Stimulated activated CD8-positive, alpha-beta memory T cell treated with anti-CD3 and anti-CD28 coated beads, Interleukin-7, amount 100 ng/mL, for 1 hour (primary cell): ENCODE results near the gene PROX1.

Experiments
- DNase-seq, 2 donors: peaks; one replicate each; pipeline ENCODE4 v3.0.0-alpha.2; 2020; ENCODE audit warnings: low read depth in 2 of 2

Gene PROX1

GRCh38 chr1:213979751-213980586 is 7.8 kb upstream of the PROX1 start:
- DNase-seq = no peak

GRCh38 chr1:213980906-213981305 is 6.9 kb upstream of the PROX1 start:
- DNase-seq = no peak

- DNase-seq = no peak
Measured at GRCh38 chr1:213982289-213982671, 5.5 kb upstream of the PROX1 start.

- DNase-seq = no peak
Measured at GRCh38 chr1:213982672-213983492, 4.9 kb upstream of the PROX1 start.

- no peak for DNase-seq
Measured at GRCh38 chr1:213983493-213984386, 4.0 kb upstream of the PROX1 start.

- no peak for DNase-seq
Measured at GRCh38 chr1:213984387-213985208, 3.2 kb upstream of the PROX1 start.

- DNase-seq = no peak
Measured at GRCh38 chr1:213985209-213986019, 2.4 kb upstream of the PROX1 start.

GRCh38 chr1:213986020-213986924 is 1.5 kb upstream of the PROX1 start:
- no peak for DNase-seq

- no peak for DNase-seq
Measured at GRCh38 chr1:213986925-213987250, 885 bp upstream of the PROX1 start.

- no peak for DNase-seq
Measured at GRCh38 chr1:213987422-213987926, 299 bp upstream of the PROX1 start.

GRCh38 chr1:213988507-213989001 is 781 bp downstream of the PROX1 start:
- no peak for DNase-seq

- DNase-seq = no peak
Measured at GRCh38 chr1:213989002-213989855, 1.5 kb downstream of the PROX1 start.

GRCh38 chr1:213993929-213994328 is 6.2 kb downstream of the PROX1 start:
- no peak for DNase-seq

- DNase-seq = no peak
Measured at GRCh38 chr1:213994888-213995287, 7.1 kb downstream of the PROX1 start.

- DNase-seq = no peak
Measured at GRCh38 chr1:213995603-213996002, 7.8 kb downstream of the PROX1 start.

GRCh38 chr1:213996320-213997037 is 8.7 kb downstream of the PROX1 start:
- no peak for DNase-seq

GRCh38 chr1:213997038-213997771 is 9.4 kb downstream of the PROX1 start:
- no peak for DNase-seq
